Adrenal gland (tissue), 5 donors: ENCODE measurements around the gene TEX53.

Experiments
- CTCF ChIP-seq, 6 experiments: fragments of 450-650 bp in 4 of 6; fragments of 200-600 bp in 2 of 6; sonication (generic) in 1 of 6; IDR thresholded peaks; 1 replicate in 5 of 6; 2 replicates in 1 of 6; pipeline versions ENCODE4 v1.5.1 to v1.8.0; 2016 to 2021; ENCODE audit warnings: antibody characterized with exemption in 6 of 6, mild to moderate bottlenecking in 2 of 6, moderate library complexity in 1 of 6
- POLR2A ChIP-seq, 2 donors: fragments of 450-650 bp; IDR thresholded peaks; one replicate each; pipeline ENCODE4 v1.6.1; 2017; ENCODE audit warnings: antibody characterized with exemption in 2 of 2, mild to moderate bottlenecking in 2 of 2, moderate library complexity in 1 of 2
- donor health status: DM: no; HTN: no; CAD: no.

GRCh38 chr9:114653556-114654159, 3.9 kb downstream of the TEX53 start:
- TF ChIP-seq CTCF (IDR thresholded peaks at IDR 0.05) (peak; percentile 76 to 95 (median 93)), POLR2A (IDR thresholded peaks at IDR 0.05) (no peak)
